HG03571 (cell line): ENCODE results near the gene XG.
"Not testable (repeated sequence)": the region's sequence is repeated elsewhere in the genome, so short reads cannot be mapped to it uniquely, and the experiment has no call there.

Experiments used
- ATAC-seq: cut with Tn5 transposase; IDR thresholded peaks from one replicate; pipeline ENCODE4 v1.9.1; 2021; ENCODE audit not compliant: unreplicated experiment

XG gene

GRCh38 chrX:2732649-2733048 is 19.2 kb upstream of the XG start:
- no peak for ATAC-seq

- no peak for ATAC-seq
Measured at GRCh38 chrX:2733286-2733685, 18.6 kb upstream of the XG start.

GRCh38 chrX:2735270-2735669 is 16.6 kb upstream of the XG start:
- ATAC-seq, result no peak

GRCh38 chrX:2740672-2741071 is 11.2 kb upstream of the XG start:
- ATAC-seq, result no peak

GRCh38 chrX:2741386-2741785 is 10.5 kb upstream of the XG start:
- ATAC-seq, result no peak

GRCh38 chrX:2746250-2746649 is 5.6 kb upstream of the XG start:
- not testable (repeated sequence) for ATAC-seq

- ATAC-seq, result no peak
Measured at GRCh38 chrX:2748171-2748814, 3.5 kb upstream of the XG start.

GRCh38 chrX:2748815-2749188 is 3.0 kb upstream of the XG start:
- no peak for ATAC-seq

- ATAC-seq, result no peak
Measured at GRCh38 chrX:2751291-2751690, 549 bp upstream of the XG start.

- ATAC-seq, result not testable (repeated sequence)
Measured at GRCh38 chrX:2752441-2752840, 601 bp downstream of the XG start.

- not testable (repeated sequence) for ATAC-seq
Measured at GRCh38 chrX:2755163-2755715, 3.4 kb downstream of the XG start.

- ATAC-seq, result no peak
Measured at GRCh38 chrX:2756548-2756947, 4.7 kb downstream of the XG start.

- no peak for ATAC-seq
Measured at GRCh38 chrX:2761246-2761645, 9.4 kb downstream of the XG start.

GRCh38 chrX:2762671-2763070 is 10.8 kb downstream of the XG start:
- not testable (repeated sequence) for ATAC-seq

- not testable (repeated sequence) for ATAC-seq
Measured at GRCh38 chrX:2764766-2765548, 13.1 kb downstream of the XG start.

GRCh38 chrX:2765549-2765830 is 13.7 kb downstream of the XG start:
- ATAC-seq, result no peak

- ATAC-seq, result no peak
Measured at GRCh38 chrX:2766906-2767305, 15.1 kb downstream of the XG start.

GRCh38 chrX:2767631-2768455 is 16.0 kb downstream of the XG start:
- no peak for ATAC-seq

- no peak for ATAC-seq
Measured at GRCh38 chrX:2769615-2770014, 17.8 kb downstream of the XG start.

GRCh38 chrX:2773166-2774055 is 21.6 kb downstream of the XG start:
- ATAC-seq, result not testable (repeated sequence)

- no peak for ATAC-seq
Measured at GRCh38 chrX:2774057-2774456, 22.2 kb downstream of the XG start.
